ENCODE data around the gene UCN2. TPM values are rescaled to one million over a fixed set of nuclear protein-coding genes. Genes with fewer than 3 reads are reported as not detected.
A peak's percentile ranks its signal among the peaks of the same experiment; 100 is the strongest.

The UCN2 gene
- polyA plus RNA-seq, 3 donors, result 0.61 TPM; not detected in 2

- H3K9ac ChIP-seq (ENCODE audit: insufficient read depth, low read length, poor library complexity, severe bottlenecking), result peak overlapping the region; percentile 67
- TF ChIP-seq CTCF (IDR thresholded peaks at IDR 0.05), result peak; percentile 71
- peaks cover 30% of the 10 kb centered on the region for H3K79me2 ChIP-seq (ENCODE audit: insufficient read depth, low read length)
- Mint-ChIP-seq H3K27me3 (ENCODE audit: low read depth in 3 of 3) (peaks cover 0 to 8% (median 1%) of the 10 kb centered on the region in 3 donors), H3K4me3 (peak overlapping the region; percentile 49 to 84), H3K4me1 (peaks cover 84% of the 10 kb centered on the region), H3K36me3 (peaks cover 15 to 17% of the 10 kb centered on the region in 2 donors), H3K9me3 (peaks cover 0 to 2% (median 0%) of the 10 kb centered on the region in 7 donors), H3K27ac (peak overlapping the region; percentile 96 to 99 (median 98))
- H3K4me2 ChIP-seq (replicated peaks; ENCODE audit: extremely low read depth, low read length, poor library complexity, severe bottlenecking), result peak overlapping the region; percentile 92
- intact Hi-C loops (cut with micrococcal nuclease), result loop anchor here in 1 of 2 donors (10.0 kb wide), 1 partner anchor 126 kb away; the partner anchor contains the start of gene NCKIPSD
- no peaks in the 10 kb centered on the region for H3K36me3 ChIP-seq (replicated peaks in 1 of 2; ENCODE audit: control insufficient read depth in 1 of 2, insufficient read depth in 2 of 2, low read length in 2 of 2)
- H3K4me1 ChIP-seq (ENCODE audit: control insufficient read depth in 1 of 2, insufficient read depth in 2 of 2, low read length in 2 of 2), result peaks cover 93 to 98% of the 10 kb centered on the region in 2 donors
- H3K4me3 ChIP-seq (replicated peaks in 1 of 3; ENCODE audit: low read depth in 2 of 3, low read length in 3 of 3), result peak overlapping the region in 1 of 3 experiments; percentile 85
- WGBS (ENCODE audit: insufficient coverage), result 0% methylated on average over 6 of the region's 6 CpGs
- no peaks in the 10 kb centered on the region for H3K27me3 ChIP-seq (ENCODE audit: control insufficient read depth in 2 of 2, insufficient read depth in 2 of 2, low read length in 2 of 2)
- no peak overlapping the region for H2AFZ ChIP-seq (ENCODE audit: insufficient read depth, low read depth, low read length, poor library complexity, severe bottlenecking)
- H4K20me1 ChIP-seq (ENCODE audit: insufficient read depth, low read length), result no peaks in the 10 kb centered on the region
- H3K9me3 ChIP-seq (replicated peaks in 1 of 2; ENCODE audit: control insufficient read depth in 1 of 2, insufficient read depth in 1 of 2, low read length in 2 of 2), result no peaks in the 10 kb centered on the region
- peak; percentile 99 for DNase-seq
- H3K27ac ChIP-seq (ENCODE audit: low read depth in 1 of 2, low read length in 2 of 2), result peak overlapping the region; percentile 96 to 97
These were observed 5.0 kb downstream of the UCN2 start for GRCh38 chr3:48558493-48559134.

- Histone ChIP-seq H3K9me3 (replicated peaks in 1 of 2; ENCODE audit: control insufficient read depth in 1 of 2, insufficient read depth in 1 of 2, low read length in 2 of 2) (no peaks in the 10 kb centered on the region), H3K4me1 (ENCODE audit: control insufficient read depth in 1 of 2, insufficient read depth in 2 of 2, low read length in 2 of 2) (peaks cover 95 to 98% of the 10 kb centered on the region in 2 donors), H3K4me2 (replicated peaks; ENCODE audit: extremely low read depth, low read length, poor library complexity, severe bottlenecking) (peak within 1 kb of the TSS; percentile 92), H3K27me3 (ENCODE audit: control insufficient read depth in 2 of 2, insufficient read depth in 2 of 2, low read length in 2 of 2) (no peaks in the 10 kb centered on the region), H2AFZ (ENCODE audit: insufficient read depth, low read depth, low read length, poor library complexity, severe bottlenecking) (peak within 1 kb of the TSS; percentile 55), H3K27ac (ENCODE audit: low read depth in 1 of 2, low read length in 2 of 2) (peak within 1 kb of the TSS; percentile 96 to 97), H3K9ac (ENCODE audit: insufficient read depth, low read length, poor library complexity, severe bottlenecking) (peak within 1 kb of the TSS; percentile 72), H3K79me2 (ENCODE audit: insufficient read depth, low read length) (peaks cover 41% of the 10 kb centered on the region), H3K36me3 (replicated peaks in 1 of 2; ENCODE audit: control insufficient read depth in 1 of 2, insufficient read depth in 2 of 2, low read length in 2 of 2) (peaks cover 0 to 4% of the 10 kb centered on the region in 2 donors), H4K20me1 (ENCODE audit: insufficient read depth, low read length) (peaks cover 7% of the 10 kb centered on the region), H3K4me3 (replicated peaks in 1 of 3; ENCODE audit: low read depth in 2 of 3, low read length in 3 of 3) (peak within 1 kb of the TSS; percentile 63 to 85 (median 82))
- WGBS (ENCODE audit: insufficient coverage), result under 1% methylated on average over 50 of the region's 53 CpGs
- H3K27ac Mint-ChIP-seq, result peak within 1 kb of the TSS; percentile 95 to 99 (median 98)
- peaks cover 0 to 5% (median 0%) of the 10 kb centered on the region in 3 donors for H3K27me3 Mint-ChIP-seq (ENCODE audit: low read depth in 3 of 3)
- H3K9me3 Mint-ChIP-seq, result peaks cover 0 to 2% (median 0%) of the 10 kb centered on the region in 7 donors
- H3K4me1 Mint-ChIP-seq, result peaks cover 87% of the 10 kb centered on the region
- peak within 1 kb of the TSS; percentile 82 to 93 for H3K4me3 Mint-ChIP-seq
- TF ChIP-seq CTCF (IDR thresholded peaks at IDR 0.05), result no peak
- DNase-seq, result peak; percentile 99 to 100 (median 99)
- H3K36me3 Mint-ChIP-seq, result peaks cover 18 to 25% of the 10 kb centered on the region in 2 donors
- intact Hi-C loops (cut with micrococcal nuclease), result loop anchor here in 1 of 2 donors (10.0 kb wide), 1 partner anchor 128 kb away; the partner anchor contains the start of gene NCKIPSD
These were observed 6.6 kb downstream of the UCN2 start, which contains the start of gene PFKFB4 for GRCh38 chr3:48556796-48557626. PFKFB4 (minus strand) TSS chr3:48556803; CDS start chr3:48556777, 26 bp downstream.

Data from CD14-positive monocyte (primary cell).